Fibroblast of the conjunctiva (primary cell): ENCODE data around the gene C1orf122.

Experiments
- DNase-seq: peaks from one replicate; pipeline ENCODE4 v3.0.0-alpha.2; 2010; ENCODE audit warnings: low read depth

Gene C1orf122

DNA sequence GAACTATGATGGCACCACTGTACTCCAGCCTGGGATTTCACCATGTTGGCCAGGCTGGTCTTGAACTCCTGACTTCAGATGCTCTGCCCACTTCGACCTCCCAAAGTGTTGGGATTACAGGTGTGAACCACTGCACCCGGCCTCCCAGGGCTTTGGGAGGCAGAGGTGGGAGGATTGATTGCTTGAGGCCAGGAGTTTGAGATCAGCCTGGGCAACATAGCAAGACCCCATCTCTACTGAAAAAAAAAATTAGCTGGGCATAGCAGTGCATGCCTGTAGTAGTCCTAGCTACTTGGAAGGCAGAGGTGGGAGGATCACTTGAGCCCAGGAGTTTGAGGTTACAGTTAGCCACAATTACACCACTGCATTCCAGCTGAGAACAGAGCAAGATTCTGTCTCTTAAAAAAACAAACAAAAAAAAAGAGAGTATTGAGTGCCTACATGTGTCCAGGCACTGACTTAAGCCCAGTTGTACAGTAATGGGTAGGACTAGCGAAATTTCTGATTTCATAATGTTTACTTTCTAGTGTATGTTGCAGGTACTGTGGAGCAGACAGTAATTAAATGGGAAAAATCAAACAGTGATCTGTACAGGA, 9.7 kb upstream of the C1orf122 start:
- DNase-seq: no peak

DNA sequence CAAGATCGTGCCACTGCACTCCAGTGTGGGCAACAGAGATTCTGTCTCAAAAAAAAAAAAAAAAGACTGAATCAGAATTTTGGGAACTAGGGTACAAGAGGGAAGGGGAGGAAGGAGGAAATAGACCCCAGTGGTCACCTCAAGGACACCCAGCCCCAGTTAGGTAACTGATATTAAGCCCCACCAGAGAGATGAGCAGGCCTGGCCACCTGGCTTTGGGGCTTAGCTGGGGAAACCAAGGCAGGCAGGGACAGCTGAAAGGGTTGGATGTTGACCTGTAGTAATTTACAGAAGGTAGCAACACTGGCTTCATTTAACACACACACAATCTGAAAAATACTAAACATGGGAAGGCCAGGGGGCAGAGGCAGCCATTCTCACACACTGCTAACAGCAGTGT, 5.2 kb upstream of the C1orf122 start:
- DNase-seq: no peak

DNA sequence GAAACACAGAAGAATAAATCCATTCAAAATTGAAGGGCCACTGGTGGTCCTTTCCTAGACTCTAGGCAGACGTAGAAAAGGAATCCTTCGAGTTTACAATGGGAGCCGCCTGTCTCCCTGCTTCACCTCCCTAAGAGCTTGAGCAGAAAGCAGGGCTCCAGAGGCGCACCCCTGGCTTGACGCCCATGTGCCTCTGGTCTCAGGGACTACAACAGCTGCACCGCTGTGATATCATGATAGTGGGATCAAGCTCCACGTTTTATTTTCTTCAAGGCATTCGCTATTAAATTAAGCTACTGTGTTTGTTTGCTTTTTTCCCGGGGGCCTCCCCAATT, 403 bp upstream of the C1orf122 start:
- DNase-seq: no peak

DNA sequence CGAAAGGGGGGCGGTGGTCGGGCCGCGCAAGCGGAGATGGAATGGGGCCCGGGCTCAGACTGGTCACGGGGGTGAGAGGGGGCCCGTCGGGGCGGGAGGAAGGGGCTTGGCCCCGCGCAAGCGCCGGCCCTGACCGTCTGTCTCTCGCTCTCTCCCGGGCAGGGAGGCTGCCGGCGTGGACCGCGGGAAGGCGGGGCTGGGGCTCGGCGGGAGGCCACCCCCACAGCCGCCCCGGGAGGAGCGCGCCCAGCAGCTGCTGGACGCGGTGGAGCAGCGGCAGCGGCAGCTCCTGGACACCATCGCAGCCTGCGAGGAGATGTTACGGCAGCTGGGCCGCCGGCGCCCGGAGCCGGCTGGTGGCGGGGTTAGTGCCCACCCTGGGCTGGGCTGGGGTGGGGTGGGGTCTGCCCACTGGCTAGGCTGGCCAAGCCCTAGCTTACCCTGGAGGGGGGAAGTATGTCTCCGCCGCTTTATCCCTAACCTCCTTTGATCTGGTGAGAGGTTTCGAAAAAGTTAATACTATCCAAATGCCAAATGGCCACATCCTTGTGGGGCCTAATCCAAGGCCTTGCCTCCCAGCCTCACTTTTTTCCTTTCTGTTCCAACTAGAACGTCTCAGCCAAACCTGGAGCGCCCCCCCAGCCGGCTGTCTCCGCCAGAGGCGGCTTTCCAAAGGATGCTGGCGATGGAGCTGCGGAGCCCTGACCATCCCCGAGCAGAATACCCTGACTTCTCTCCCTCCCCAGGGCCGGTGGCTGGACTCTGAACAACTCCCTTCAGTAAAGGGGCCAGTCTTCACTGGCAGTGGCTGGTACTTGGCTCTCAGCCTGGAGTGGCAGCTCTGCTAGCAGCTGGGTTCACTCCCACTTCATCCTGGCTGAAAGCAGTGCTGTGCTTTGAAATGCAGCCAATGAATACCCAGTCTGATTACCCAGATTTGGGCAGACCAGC, 1.1 kb downstream of the C1orf122 start:
- DNase-seq: peak; percentile 52

DNA sequence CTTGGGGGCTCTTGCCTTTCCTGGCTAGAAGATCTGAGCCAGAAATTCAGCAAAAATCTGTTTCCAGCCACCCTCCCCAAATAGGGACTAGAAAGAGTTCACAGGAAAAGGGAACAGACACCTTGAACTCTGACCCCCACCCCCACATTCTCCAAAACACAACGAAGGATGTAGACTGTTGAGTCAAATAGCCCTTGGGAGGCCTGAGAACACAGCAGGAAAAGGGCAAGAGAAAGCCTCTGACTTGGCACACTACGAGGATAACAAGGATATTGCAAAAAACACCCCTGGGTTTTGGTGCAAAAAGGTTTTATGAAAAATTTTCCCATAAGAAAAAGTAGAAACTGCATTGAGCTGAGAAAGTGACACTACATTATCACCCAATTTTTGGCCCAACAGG, 2.4 kb downstream of the C1orf122 start:
- no peak for DNase-seq

DNA sequence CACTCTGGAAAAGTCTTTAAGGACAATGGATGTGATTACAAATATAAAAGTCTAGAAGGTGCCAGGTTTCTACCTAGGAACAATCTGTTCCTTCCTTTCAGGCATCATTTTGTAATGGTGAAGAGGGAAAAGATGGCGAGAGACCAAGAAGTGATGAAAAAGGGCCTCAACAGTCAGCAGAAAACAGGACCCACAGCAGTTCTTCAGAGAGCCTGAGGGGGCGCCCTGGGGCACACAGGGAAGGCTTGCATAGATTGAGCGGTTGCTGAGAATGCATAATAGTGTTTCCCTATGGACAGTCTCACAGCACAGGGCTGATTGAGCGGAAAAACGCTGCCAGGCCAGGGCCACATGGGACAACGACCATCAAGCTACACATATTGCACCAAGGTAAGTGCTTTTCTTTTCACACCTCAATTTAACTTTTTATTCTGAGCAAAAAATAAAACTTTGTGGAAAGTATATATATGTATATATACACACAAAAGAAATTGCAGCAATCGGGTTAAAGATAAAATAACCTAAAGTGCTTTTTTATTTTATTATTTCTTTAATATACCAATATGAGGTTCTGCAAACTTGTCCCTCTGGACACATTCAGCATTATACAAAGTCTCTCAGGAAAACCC, 3.6 kb downstream of the C1orf122 start:
- peak; percentile 86 for DNase-seq

DNA sequence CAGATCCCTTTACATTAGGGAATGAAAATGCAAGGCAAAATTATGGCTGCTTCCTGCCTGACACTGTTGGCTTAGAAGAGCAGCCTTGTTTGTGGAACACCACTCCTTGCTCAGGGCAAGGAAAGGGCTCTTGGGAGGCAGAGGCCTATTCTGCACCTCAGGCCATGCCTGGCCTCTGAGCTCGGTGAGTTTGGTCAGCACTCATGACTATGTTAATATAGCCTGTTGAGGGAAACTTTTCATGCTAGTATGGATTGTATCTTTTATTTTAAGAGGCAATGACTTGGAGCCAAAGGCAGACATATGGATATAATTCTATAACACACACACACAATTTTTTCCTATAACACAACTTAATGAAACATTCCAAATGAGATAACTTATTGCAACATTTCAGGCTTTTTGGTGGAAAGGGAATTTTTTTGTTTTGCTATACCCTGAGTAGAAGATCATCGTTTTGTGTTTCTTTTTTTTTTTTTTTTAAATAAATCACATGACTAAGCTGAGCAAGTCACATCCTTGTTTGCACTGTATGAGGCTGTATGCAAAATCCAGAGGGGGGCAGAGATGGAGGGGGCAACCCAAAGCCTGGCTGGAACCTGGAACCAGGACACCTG, 6.0 kb downstream of the C1orf122 start:
- DNase-seq: peak; percentile 43

DNA sequence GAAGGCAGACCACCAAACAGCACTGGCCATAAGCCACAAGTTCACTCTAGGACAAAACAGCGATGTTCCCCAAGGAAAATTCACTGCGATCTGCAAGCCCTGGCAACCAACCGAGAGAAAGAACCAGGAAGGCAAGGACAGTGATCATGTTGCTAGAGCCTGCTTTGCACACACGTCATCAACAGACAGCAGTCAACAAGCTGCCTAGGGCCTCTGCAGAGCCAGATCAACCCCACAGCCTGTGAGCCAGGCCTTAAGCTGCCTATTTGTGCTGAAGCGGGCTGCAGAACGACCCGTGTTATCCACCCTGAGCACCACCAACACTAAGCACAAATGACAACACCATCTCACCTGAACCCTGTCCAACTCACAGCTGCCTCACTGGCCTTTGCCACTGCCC, 6.7 kb downstream of the C1orf122 start:
- DNase-seq: peak; percentile 60

DNA sequence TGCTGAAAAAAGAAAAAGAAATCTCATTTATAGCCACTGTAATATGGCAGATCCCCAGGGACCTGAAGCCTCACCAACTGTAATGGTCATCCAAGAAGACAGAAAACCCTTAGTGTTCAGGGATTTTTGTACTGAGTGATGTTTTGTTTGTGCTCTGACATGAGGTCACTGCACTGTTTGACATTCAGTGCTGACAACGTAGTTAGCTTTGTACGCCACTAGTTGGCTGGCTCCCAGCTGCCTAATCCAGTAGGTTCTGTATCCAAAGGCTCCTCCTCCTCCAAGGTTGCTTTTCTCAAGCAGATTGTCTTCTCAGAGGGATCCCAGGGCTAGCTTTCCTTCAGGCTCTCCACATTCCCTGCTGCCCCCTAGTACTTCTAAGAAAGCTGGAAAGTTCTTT, 9.9 kb downstream of the C1orf122 start:
- DNase-seq: no peak

DNA sequence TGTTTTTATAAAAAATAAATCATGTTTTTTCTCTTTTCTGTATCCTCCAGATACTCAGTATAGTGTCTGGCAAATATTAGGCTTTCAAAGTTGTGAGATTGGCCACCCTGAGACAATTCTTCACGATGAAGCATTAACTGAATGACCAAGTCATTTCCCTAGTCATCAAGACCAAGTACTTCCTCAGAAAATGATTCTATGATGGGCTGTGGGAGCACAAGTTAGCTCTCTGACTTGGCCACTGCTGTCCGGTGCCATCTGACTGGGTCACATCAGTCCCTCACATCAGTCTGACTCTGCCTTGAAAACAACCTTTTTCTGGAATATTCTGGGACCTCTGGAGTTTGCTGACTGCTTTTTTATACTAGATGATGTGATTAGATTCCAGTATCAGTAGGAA, 13.9 kb downstream of the C1orf122 start:
- DNase-seq: no peak

DNA sequence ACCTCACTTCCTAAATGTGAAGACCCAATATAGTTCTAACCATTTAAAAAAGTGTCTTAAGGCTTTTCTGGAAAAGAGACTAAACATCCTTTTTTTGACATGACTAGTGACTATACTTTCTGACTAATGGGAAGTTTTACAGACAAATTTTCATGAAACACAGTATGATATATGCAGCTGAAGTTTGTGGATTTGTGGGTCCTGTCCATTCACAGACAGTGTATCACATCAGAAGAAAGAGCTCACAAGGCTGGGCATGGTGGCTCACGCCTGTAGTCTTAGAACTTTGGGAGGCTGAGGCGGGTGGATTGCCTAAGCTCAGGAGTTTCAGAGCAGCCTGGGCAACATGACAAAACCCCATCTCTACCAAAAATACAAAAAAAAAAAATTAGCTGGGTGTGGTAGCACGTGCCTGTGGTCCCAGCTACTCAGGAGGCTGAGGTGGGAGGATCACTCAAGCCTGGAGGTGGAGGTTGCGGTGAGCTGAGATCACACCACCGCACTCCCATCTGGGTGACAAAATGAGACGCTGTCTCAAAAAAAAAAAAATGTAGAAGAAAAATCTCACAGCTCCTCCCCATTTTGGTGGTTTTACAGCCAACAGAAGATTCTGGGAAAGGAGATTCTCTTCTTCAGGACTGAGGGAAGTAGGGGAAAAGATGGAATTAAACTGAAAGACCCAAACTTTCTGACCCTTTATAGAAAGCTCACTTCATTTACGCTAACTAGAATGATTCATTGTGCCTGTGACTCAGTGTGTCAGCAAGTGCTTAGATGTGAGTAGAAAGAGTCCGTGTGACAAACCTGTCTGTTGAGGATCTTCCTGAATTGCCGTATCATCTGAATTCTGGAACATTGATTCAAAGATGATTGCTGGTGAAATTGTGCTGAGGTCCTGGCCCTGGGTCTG, 15.6 kb downstream of the C1orf122 start:
- no peak for DNase-seq

DNA sequence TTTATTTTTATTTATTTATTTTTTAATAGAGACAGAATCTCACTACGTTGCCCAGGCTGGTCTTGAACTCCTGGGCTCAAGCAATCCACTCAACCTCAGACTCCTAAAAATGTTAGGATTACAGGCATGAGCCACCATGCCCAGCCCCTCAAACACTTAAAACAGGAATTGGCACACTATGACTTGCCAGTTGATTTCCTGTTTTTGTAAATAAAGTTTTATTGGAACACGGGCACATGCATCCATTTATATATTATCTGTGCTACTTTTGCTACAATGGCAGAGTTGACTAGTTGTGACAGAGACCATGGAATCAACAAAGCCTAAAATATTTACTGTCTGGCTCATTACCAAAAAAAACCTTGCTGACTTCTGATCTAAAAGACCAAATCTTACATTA, 16.4 kb downstream of the C1orf122 start:
- no peak for DNase-seq

DNA sequence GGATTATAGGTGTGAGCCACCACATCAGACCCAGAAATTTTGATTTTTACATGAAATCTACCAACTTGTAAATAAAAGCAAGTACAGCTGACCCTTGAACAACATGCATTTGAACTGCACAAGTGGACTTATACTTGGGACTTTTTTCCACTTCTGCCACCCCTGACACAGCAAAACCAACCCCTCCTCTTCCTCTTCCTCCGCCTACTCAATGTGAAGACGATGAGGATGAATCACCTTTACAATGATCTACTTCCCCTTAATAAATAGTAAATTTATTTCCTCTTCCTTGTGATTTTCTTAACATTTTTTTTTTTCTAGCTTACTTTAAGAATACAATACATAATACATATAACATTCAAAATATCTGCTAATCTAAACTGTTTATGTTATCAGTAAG, 17.9 kb downstream of the C1orf122 start:
- no peak for DNase-seq

DNA sequence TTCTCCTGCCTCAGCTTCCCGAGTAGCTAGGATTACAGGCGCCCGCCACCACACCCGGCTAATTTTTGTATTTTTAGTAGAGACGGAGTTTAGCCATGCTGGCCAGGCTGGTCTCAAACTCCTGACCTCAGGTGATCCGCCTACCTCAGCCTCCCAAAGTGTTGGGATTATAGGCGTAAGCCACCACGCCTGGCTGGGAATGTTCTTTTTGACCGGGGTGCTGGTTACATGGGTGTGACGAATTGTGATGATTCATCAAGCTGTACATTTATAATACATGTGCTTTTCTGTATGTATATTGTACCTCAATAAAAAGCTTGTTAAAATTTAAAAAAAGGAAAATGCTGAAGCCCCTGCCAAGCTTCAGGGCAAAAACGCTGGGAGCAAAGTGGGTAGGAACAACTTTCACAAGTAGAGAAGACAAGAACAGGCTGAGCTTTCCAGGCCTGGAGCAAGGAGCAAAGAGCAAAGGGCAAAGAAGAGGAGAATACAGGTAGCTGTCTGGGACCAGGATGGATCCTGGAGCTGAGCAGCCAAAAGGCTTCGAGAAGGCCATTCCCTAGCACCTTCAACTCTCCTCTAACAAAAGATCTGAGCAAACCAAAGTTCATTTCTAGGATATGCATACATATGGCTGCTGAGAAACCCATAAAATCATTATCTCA, 21.0 kb downstream of the C1orf122 start:
- no peak for DNase-seq

DNA sequence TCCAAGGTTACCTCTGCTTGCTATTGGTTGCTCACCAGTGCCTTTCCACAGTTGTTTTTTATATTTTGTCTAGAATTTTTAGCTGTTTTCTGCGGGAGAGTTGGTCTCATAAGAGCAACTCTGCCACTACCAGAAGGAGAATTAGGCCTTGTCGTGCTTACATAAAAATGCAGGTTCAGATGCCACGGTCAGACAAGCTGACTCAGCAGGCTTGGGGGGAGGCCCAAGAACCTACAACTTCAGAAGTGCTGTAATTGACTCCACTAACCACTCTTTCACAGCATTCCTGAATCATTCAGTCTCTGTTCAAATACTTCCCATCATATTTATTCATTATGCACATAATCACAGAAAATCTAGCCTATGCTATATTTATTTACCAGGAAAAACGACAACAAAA, 23.5 kb downstream of the C1orf122 start:
- DNase-seq: no peak

DNA sequence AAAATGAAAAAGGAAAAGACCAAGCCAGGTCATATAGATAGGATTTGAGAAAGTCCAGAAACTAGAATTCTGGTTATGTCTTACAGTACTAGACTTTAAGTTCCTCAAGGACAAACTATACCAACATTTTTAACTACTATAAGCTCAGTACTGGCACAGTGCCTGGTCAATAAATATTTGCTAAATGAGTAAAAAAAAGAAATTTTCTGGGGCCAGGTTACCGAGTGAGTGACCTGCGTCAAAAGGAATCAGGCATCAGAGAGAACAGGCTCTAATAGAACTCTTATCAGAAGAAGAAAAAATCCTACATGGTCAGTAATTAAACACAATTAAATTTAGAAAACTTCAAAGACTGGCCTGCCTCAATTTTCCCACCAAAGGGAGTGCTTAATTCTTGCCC, 24.2 kb downstream of the C1orf122 start:
- no peak for DNase-seq

DNA sequence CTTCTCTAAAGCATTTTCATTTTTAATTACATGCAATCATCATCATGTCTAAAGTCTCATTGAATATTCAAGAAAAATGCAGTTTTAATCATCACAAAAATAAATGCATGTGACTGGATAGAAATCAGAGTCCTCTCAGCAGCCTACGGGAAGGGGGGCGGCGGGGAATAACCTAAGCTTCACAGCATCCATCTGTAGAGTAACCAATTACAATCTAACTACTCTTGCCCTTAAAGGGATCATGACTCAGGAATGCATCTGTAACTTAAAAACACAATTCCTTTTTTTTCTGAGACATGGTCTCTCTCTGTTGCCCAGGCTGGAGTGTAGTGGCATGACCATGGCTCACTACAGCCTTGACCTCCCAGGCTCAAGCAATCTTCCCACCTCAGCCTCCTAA, 29.2 kb downstream of the C1orf122 start:
- DNase-seq: no peak

DNA sequence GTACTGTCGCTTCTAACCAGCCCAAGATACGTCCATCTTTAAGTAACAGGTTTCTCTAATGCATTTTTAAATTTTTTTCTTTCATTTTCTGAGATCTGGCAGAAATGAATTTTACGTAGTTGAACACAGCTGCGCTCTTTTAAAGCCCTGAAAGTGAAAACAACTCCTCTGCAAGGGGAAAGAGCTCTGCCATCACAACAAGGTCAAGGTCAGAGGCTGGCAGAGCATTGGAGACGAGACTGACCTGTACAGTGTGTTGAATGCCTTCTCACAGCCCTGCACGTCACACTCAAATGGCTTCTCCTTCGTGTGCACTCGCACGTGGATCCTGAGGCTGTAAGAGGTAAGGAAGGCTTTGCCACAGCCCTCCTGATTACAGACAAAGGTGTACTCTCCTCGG, 32.1 kb downstream of the C1orf122 start:
- no peak for DNase-seq

DNA sequence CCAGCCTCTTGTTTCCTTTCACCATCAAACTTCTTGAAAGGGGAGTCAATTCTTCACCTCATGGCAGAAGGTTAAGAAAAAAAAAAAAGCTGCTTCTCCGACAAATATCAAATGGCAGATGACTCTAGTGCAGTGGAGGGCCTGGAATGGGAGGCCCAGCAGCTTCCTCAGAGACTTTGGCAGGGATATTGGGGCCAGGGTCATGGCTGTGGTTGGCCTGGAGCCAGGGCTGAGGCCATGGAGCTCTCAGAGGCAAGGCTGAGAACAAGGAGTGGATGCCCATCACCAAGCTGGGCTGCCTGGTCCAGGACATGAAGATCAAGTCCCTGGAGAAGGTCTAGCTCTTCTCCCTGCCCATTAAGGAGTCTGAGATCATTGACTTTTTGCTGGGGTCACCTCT, 33.1 kb downstream of the C1orf122 start:
- no peak for DNase-seq

DNA sequence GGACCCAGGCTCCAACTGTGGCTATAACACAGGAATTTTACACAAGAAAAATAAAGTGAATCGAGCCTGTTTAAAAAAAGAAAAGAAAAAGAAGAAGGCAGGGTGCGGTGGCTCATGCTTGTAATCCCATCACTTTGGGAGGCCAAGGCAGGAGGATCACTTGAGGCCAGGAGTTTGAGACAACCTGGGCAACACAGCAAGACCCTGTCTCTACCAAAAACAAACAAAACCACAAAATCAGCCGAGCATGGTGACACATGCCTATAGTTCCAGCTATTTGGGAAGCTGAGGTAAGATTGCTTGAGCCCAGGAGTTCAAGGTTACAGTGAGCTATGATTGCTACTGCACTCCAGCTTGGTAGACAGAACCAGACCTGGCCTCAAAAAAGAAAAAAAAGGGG, 34.1 kb downstream of the C1orf122 start:
- DNase-seq: no peak

DNA sequence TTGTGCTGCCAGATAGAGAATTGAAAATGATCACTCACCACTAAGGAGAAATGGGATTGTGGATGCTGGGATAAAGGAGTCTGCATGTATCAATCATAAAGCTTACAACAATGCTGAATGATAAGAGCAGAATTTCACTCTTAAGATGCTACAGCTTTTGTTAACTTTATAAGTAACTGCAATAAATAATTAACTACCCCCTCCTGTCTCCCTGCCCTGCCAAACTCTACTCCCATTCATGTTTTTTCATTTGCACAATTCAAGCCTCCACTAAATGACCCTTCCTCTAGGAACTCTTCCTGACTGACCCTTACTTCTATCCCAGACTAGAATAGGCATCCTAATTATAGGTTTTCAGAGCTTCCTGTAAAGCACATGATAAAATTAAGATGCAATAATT, 36.9 kb downstream of the C1orf122 start:
- no peak for DNase-seq
